Gastroesophageal sphincter (tissue), 3 donors: Measurements from ENCODE around the gene SCNN1A.

Source experiments
- EP300 ChIP-seq: sonication (generic); formaldehyde crosslinking; IDR thresholded peaks from one replicate; pipeline ENCODE4 v1.6.1; 2017; ENCODE audit warnings: antibody characterized with exemption, mild to moderate bottlenecking
- POLR2A ChIP-seq, 2 donors: fragments of 450-650 bp; IDR thresholded peaks; one replicate each; pipeline ENCODE4 v1.6.1; 2017; ENCODE audit warnings: antibody characterized with exemption in 2 of 2, mild to moderate bottlenecking in 2 of 2, moderate library complexity in 1 of 2
- TF ChIP-seq, protein P1 (sequence below), 4 experiments: fragments of 200-600 bp in 2 of 4; fragments of 450-650 bp in 2 of 4; sonication (generic) in 1 of 4; IDR thresholded peaks; one replicate each; pipeline ENCODE4 v1.5.1; 2017 to 2019; ENCODE audit warnings: antibody characterized with exemption in 4 of 4, mild to moderate bottlenecking in 2 of 4, moderate library complexity in 2 of 4

DNA sequence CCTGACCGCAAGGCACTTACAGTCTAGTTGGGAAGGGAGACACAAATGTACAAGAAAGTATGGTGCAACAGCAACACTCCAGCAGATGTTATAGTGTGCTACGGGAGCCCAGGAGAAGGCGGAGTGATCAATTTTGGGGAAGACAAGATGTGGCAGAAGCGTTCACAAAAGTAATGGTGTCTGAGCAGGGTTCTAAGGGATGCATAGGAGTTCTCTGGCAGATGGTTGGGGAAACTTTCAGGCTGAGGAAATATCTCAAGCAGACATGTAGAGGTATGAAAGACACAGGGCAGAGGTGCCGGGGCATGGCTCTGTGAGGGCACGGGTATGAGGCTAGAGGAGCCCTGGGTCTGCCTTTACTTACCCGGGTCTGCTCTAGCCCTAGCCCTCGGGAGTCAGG, 28.4 kb downstream of the SCNN1A start:
- TF ChIP-seq, protein P1, sequence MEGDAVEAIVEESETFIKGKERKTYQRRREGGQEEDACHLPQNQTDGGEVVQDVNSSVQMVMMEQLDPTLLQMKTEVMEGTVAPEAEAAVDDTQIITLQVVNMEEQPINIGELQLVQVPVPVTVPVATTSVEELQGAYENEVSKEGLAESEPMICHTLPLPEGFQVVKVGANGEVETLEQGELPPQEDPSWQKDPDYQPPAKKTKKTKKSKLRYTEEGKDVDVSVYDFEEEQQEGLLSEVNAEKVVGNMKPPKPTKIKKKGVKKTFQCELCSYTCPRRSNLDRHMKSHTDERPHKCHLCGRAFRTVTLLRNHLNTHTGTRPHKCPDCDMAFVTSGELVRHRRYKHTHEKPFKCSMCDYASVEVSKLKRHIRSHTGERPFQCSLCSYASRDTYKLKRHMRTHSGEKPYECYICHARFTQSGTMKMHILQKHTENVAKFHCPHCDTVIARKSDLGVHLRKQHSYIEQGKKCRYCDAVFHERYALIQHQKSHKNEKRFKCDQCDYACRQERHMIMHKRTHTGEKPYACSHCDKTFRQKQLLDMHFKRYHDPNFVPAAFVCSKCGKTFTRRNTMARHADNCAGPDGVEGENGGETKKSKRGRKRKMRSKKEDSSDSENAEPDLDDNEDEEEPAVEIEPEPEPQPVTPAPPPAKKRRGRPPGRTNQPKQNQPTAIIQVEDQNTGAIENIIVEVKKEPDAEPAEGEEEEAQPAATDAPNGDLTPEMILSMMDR (IDR thresholded peaks at IDR 0.05): no peak
- TF ChIP-seq EP300: no peak
- no peak for TF ChIP-seq POLR2A (IDR thresholded peaks at IDR 0.05)
